NT2/D1 (cell line): ENCODE results near the gene GZMM.

ENCODE experiments used
- YY1 ChIP-seq: IDR thresholded peaks from 2 replicates; pipeline ENCODE4 v1.6.1; 2011; ENCODE audit not compliant: insufficient read length, insufficient read depth
- ZNF274 ChIP-seq: IDR thresholded peaks from 2 replicates; pipeline ENCODE4 v1.6.1; 2011; ENCODE audit warnings: mild to moderate bottlenecking, low read depth, low read length

DNA sequence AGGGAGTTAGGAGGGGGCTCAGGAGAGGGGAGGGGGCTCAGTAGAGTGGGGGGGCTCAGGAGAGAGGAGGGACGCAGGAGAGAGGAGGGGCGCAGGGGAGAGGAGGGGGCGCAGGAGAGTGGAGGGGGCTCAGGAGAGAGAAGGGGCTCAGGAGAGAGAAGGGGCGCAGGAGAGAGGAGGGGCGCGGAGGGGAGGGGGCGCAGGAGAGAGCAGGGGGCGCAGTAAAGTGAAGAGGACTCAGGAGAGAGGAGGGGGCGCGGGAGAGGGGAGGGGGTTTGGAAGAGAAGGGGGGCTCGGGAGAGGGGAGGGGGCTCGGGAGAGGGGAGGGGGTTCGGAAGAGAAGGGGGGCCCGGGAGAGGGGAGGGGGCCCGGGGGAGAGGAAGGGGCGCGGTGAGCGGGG lies 46.9 kb upstream of the GZMM start:
- TF ChIP-seq ZNF274 (no peak), YY1 (no peak)
